CD4-positive, alpha-beta T cell treated with Interferon alpha-2 for 1 hour (primary cell): ENCODE measurements around the gene KLHL7.
"Not testable (repeated sequence)": the region's sequence is repeated elsewhere in the genome, so short reads cannot be mapped to it uniquely, and the experiment has no call there.

ENCODE experiments used
- DNase-seq, 2 donors: peaks; one replicate each; pipeline ENCODE4 v3.0.0-alpha.2; 2020 to 2022

The KLHL7 gene

GRCh38 chr7:23107781-23108180, 2.2 kb downstream of the KLHL7 start:
- DNase-seq: no peak

DNA sequence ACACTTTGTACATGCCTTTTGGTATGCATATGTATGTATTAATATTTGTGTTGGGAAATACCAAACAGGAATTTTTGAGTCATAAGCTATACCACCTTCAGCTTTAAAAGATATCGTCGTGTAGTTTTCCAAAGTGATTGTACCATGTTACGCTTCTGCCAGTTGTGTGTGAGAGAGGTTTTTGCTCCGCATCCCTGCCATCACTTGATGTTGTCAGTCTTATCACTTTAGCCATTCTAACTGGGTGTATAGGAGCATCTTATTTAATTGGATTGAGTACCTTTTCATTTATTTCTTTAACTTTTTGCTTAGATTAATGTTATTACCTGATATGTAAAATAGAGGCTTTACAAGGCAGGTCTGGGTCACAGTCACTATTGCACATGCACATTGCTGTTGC, 3.4 kb downstream of the KLHL7 start:
- no peak for DNase-seq

- DNase-seq: no peak
These were observed 3.9 kb downstream of the KLHL7 start for GRCh38 chr7:23109470-23109869.

DNA sequence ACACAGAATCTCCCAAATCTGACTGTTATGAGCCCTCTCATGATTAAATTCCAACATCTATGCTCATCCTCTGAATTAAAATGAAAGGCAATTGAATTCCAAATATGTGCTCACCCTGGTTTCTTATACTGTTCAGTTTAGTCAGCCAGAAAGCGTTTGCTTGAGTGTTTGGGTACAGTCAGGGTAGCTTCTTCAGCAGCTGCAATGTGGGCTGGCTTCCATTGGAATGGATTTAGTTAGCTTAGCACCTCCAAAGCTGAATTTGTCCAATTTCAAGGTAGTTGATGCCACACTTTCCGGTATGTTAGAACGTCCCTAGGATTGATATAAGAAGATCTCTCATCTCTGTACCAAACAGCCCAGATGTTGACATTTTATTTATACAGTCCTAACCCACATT, 9.3 kb downstream of the KLHL7 start:
- DNase-seq: no peak

DNA sequence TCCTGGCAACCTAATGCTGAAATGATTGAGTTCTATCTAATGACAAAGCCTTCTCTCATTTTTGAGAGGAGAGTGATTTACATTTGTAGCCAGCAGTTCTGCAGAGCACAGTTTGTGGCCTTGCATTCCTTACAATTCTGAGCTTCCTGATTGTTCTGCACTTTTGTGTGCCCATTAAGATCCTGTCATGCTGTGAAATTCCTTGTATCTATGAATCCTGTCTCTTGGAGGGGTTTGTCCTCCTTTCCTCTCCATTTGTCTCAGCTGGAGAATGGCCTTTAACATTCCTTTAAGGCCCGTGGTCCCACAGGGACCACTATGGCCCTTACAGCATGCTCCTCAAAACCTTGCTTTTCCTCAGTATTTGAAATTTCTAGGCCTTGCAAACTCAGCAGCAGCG, 10.4 kb downstream of the KLHL7 start:
- DNase-seq: no peak

- no peak for DNase-seq
These were observed 12.3 kb downstream of the KLHL7 start for GRCh38 chr7:23117841-23118240.

- DNase-seq: no peak
These were observed 14.5 kb downstream of the KLHL7 start for GRCh38 chr7:23120106-23120505.

GRCh38 chr7:23121165-23121564, 15.6 kb downstream of the KLHL7 start:
- DNase-seq: no peak

GRCh38 chr7:23123007-23123406, 17.4 kb downstream of the KLHL7 start:
- no peak for DNase-seq

- DNase-seq: no peak
These were observed 17.9 kb downstream of the KLHL7 start for GRCh38 chr7:23123465-23123864.

DNA sequence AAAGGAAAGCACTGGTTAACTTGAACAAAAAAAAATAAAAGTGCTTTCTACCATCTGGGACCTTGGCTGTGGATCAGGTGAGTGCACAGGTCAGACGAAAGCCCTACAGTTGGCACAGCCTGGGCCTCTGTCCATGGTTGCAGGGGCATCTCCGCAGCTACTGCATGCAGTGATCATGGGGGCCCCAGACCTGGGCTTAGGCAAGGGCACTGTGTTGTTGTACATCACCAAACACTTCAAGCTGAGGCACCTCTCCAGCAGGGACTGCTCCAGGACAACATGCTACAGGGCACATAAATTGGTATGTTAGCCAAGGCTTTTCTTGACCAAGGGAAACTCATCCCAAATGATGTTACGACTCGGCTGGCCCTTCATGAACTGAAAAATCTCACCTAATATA, 23.5 kb downstream of the KLHL7 start:
- DNase-seq: no peak

DNA sequence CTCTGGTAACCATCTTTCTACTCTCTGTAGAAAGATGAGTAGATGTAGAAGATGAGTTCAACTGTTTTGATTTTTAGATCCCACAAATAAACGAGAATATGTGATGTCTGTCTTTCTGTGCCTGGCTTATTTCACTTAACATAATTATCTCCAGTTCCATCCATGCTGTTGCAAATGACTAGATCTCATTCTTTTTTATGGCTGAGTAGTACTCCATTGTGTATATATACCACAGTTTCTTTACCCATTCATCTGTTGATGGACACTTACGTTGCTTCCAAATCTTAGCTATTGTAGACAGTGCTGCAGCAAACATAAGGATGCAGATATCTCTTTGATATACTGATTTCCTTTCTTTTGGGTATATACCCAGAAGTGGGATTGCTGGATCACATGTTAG, 26.2 kb downstream of the KLHL7 start:
- DNase-seq: not testable (repeated sequence)

DNA sequence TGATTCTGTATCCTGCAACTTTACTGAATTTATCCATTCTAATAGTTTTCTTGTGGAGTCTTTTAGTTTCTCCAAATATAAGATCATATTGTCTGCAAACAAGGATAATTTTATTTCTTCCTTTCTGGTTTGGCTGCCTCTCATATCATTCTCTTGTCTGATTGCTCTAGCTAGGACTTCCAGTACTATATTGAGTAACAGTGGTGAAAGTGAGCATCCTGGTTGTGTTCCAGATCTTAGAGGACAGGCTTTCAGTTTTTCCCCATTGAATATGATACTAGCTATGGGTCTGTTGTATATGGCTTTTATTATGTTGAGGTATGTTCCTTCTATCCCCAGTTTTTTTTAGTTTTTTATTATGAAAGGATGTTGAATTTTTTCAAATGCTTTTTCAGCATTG, 28.2 kb downstream of the KLHL7 start:
- no peak for DNase-seq

- DNase-seq: no peak
These were observed 30.2 kb downstream of the KLHL7 start for GRCh38 chr7:23135755-23136154.

DNA sequence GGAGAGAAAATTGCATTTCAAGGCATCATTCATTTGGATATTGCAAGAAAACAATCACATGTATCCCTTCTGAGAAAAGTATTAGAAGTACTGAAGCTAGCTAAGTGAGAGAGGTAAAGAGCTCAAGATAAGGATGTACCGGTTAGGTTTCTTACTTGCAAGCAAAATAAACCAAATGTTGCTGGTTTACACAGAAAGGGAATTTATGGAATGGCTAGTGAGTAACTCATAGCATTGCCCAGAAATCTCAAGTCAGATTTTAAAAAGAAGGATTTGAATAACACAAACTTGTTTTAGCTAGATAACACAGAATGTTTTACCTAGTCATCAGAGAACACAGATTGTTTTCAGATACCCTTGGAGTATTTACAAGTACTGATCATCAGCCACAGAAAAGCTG, 30.6 kb downstream of the KLHL7 start:
- DNase-seq: no peak

DNA sequence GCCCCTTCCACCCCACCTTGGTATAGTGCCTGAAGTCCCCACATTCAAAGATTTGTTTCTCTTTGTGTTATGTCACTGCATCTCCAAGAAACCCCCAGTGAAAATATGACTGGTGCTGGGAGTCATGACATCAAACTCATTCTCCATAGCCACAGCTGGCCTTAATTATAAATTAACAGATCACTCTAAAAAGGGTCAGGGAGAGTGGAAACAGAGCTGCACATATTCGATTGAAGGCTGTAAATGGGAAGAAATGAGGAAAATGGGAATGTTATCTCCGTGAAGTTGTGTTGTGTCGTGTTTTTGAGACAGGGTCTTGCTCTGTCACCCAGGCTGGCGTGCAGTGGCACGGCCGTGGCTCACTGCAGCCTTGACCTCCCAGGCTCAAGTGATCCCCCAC, 52.1 kb downstream of the KLHL7 start:
- no peak for DNase-seq

GRCh38 chr7:23158546-23158945, 53.0 kb downstream of the KLHL7 start:
- no peak for DNase-seq

DNA sequence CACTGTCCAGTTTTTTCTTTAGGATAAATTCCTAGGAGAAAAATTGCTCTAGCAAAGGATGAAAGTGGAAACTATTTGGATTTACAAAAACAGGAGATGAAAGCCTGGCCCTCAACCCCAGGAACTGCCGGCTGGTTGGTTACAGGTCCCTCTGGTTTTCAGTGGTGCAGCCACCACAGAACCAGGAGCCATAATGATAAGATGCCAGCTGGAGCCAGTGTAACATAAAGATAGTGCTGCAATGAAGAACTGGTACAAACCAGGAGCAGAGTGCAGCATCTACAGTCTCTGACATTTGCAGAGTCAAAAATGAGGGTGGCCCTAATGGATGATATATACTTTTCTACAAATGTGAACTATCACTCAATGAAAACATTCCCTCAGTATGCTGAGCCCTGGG, 55.9 kb downstream of the KLHL7 start:
- no peak for DNase-seq

DNA sequence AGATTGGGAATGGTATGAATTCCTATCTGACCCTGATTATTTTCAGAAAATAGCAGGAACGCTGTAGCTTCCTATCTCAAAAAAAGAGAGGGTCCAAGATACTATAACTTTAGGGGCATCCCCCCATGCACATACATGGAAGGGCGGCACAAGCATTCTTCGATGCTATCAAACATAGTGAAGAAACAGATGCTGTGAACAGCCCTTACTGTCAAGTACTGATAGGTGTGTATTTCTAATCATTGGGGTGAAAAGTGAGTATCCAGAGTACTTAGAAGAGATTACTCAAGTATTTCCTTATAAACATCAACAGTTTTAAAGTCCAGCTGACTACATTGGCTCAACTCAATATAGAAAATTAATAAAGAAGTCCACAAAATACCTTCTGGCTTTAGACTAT, 59.3 kb downstream of the KLHL7 start:
- DNase-seq: no peak

DNA sequence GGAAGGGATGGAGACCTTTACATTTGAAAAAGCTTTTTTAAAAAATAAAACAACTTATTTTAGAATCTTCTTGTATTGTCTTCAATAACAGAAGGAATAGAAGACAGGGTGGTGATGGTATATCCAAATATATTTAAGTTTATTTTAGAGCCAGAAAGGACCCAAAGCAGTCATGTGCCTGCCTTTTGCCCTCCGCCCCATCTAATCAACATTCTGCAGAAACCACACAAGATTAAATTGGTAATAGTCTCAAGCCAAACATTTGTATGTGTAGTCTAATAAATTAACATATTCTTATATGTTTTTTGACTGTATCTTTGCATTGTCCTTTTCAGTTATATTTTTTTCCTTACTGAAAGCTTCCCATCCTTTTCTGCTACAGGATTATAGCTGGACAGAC, 59.7 kb downstream of the KLHL7 start:
- DNase-seq: no peak

DNA sequence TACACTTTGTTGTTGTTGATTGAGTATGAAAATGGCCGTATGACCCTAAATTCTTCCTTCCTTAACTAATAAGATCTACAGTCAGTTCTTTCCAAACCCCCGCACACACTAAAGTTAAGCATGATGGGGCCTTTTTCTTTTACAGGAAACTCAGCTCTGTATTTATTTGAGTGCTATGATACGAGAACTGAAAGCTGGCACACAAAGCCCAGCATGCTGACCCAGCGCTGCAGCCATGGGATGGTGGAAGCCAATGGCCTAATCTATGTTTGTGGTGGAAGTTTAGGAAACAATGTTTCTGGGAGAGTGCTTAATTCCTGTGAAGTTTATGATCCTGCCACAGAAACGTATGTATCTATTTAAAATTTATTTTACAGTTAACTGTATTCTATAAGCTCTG, 62.1 kb downstream of the KLHL7 start:
- no peak for DNase-seq

DNA sequence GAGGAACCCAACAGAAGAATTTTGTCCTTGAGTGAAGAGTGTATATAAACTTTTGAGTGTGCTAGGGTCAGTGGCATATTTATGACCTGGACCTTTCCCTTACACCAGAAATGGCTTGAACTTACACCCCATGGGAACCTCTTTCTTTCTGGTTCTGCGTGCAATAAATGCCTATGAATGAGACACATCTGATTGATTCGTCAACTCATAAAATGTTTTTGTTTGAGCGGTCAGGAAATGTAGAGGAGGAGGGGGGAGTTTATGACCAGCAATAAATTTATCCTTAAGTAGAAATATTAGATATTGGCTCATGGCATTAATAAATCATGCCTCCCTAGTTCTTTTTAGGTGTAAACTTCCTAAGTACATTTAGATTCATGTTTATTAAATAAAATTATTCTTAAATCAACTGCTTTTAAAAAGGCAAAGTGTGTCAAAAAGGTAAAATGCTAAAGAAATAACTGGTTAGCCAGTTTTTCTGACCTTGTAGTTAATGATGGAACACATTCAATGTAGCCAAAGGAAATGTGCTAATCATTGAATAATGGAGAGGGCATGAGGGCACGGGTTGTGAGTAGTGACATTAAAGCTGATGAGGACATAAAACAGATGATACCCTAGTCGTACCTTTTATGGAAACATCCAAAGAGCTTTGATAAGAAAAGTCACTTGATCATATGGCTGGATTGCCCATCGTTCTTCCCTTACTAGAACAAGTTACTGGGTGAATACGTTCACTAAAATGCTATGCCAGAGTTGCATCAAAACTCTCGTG, 62.7 kb downstream of the KLHL7 start:
- DNase-seq: no peak

DNA sequence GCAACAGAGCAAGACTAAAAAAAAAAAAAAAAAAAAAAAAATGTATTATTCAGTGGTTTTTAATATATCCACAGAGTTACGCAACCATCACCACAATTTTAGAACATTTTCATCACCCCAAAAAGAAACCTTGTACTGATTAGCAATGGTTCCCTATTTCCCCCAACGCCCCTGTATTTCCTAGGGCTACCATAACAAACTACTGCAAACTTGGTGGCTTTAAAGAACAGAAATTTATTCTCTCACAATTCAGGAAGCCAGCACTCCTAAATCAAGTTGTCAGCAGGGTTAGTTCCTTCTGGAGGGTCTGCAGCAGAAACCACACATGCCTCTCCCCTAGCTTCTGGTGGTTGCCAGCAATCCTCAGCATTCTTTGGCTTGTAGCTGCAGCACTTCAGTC, 70.4 kb downstream of the KLHL7 start:
- no peak for DNase-seq

GRCh38 chr7:23181684-23182553, 76.3 kb downstream of the KLHL7 start, which contains the start of gene NUP42:
TSS of gene NUP42 (plus strand) at chr7:23182048. CDS start at chr7:23182086, 38 bp downstream.
- peak; percentile 95 to 96 for DNase-seq
